ENCODE measurements around the gene SQOR.

DNA sequence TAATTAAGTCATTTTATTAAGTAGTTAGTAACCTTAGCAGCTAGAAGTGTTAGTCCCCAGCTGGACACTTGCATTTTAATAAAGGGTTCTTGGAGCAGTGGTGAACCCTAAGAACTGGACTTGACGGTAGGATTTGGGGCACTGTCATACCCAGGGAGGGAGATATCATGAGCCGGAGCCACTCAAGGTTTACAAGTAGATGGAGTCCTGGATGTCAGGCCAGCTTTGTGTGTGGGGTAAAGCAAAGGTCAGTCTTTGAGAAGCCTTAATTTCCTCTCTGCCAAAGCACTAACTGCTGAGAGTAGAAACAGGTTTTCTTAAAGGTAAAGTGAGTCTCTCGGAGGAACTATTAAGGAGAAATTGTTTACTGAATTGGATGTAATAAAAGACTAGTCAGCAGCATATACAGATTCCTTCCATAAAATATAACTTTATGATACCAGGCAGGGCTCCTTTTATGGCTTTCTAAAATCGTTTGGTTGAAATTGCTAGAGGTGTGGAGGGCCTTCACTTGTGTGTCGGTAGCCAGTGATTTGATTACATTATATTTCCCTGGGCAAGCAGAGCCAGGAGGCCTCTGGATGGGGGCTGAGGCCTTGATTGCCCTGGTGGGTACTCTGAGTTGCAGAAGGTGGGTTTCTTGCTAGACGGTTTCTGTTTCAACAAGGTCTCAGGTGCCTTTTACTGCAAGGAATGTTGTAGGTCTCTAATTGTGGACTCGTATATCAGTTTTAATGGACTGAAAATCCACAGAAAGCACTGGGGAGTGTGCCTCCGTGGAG is 23.1 kb downstream of the SQOR start:
- TF ChIP-seq EZH2 (IDR thresholded peaks at IDR 0.05) (no peak), POLR2AphosphoS5 (IDR thresholded peaks at IDR 0.05; ENCODE audit: borderline replicate concordance, low read depth, low read length) (no peak), FOXP2 (optimal IDR thresholded peaks at IDR 0.05; ENCODE audit: control extremely low read depth, extremely low read length, insufficient read depth) (no peak)

Measured in SK-N-MC (cell line).